Stimulated activated CD8-positive, alpha-beta memory T cell treated with anti-CD3 and anti-CD28 coated beads, Interleukin-7, amount 100 ng/mL, for 24 hours (primary cell): ENCODE measurements around the gene C15orf62.
A peak's percentile ranks its signal among the peaks of the same experiment; 100 is the strongest.

Experiments used
- DNase-seq: peaks from one replicate; pipeline ENCODE4 v3.0.0-alpha.2; 2020; ENCODE audit warnings: low read depth

Gene C15orf62

DNA sequence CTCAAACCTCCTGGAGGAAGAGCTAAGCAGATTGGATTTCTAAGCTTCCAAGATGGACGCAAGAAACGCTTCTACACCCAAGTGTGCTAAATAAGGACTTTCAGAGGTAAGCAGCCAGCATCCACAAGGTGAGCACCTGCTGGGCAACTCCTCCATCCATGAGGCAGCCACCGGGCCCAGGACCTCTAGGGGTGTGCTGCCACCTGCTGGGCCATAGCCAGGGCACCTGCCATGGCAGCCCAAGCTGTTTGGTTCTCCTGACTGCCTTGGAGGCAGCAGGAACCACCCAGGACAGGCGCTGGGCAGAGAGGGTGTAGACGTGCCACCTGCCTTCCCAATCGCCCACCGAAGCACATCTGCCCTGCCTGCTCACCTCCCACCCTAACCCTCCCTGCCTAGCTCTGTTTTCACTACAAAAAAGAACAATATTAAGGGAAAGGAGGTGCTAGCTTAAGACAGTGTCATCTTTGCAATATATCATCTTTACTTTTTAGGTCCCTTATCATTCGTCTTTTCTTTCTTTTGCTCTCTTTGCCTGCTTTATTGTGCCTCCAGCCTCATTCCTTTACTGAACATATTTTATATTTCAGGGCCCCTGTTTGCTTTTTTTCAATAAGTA, 12.9 kb downstream of the C15orf62 start:
- peak; percentile 52 for DNase-seq

DNA sequence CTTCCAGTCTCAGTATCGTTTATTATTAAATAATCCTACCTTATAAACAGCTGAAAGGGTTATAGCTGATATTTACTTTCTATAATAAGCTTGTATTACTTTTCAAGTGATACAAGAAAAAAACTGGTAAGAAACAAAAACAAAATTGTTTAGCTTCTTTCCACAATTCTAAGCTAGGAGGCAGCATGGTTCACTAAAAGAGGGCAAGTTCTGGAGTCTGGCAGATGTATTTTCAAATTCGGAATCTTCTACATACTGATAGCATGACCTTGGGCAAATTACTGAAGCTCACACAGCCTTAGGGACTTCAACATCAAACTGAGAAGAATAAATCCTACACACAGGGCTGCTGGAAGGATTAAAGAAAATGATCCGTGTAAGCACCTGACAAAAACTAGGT, 15.4 kb downstream of the C15orf62 start:
- DNase-seq = no peak

- no peak for DNase-seq
Measured at GRCh38 chr15:40785814-40786213, 16.0 kb downstream of the C15orf62 start.

- no peak for DNase-seq
Measured at GRCh38 chr15:40787344-40787841, 17.6 kb downstream of the C15orf62 start.

DNA sequence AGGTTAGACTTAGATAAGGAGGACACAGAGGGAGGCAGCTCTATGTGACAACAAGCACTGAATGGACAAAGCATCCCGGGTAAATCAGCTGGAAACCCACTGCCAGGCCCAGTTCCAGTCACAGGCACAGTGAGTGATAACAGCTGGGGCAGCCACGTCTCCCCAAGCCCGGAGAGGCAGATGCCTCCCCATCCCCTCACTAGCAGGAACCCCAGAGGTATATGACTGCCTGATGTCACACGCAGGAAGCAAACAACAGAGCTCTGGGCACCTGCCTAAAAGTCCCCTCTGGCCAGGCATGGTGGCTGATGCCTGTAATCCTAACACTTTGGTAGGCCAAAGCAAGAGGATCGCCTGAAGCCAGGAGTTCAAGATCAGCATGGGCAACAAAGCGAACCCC, 18.2 kb downstream of the C15orf62 start:
- no peak for DNase-seq

GRCh38 chr15:40789119-40789518, 19.3 kb downstream of the C15orf62 start:
- DNase-seq = no peak

DNA sequence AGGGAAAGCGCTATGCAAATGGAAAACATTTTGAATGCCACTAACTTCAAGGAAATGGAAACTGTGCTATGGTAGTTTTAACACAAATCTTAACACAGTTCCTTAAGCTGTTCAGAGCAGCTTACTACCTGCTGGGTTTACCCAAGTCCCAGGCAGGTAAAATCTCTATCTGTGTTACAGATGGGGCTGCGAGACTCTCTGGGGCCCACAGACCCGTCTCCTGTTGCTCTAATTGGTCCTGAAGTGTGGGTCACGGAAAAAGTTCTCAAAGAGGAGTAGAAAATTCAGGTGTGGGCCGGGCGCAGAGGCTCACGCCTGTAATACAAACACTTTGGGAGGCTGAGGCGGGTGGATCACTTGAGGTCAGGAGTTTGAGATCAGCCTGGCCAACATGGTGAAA, 20.2 kb downstream of the C15orf62 start:
- DNase-seq = no peak

- no peak for DNase-seq
Measured at GRCh38 chr15:40790718-40791117, 20.9 kb downstream of the C15orf62 start.

DNA sequence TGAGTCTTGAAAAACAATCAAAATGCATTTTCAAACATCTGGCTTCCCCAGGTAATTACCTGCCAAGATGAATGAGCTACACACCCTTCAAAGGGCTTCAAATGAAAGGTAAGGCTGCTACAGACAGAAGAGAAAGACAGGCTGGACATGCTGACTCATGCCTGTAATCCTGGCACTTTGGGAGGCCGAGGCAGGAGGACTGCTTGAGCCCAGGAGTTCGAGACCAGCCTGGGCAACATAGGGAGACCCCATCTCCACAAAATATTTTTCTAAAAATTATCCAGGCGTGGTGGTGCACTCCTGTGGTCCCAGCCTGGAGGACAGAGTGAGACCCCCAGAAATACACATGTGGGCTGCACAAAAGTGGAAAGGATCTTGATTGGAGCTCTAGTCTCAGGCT, 22.6 kb downstream of the C15orf62 start:
- DNase-seq = no peak

- no peak for DNase-seq
Measured at GRCh38 chr15:40793216-40793989, 23.6 kb downstream of the C15orf62 start.

GRCh38 chr15:40796041-40796440, 26.3 kb downstream of the C15orf62 start:
- DNase-seq = no peak

DNA sequence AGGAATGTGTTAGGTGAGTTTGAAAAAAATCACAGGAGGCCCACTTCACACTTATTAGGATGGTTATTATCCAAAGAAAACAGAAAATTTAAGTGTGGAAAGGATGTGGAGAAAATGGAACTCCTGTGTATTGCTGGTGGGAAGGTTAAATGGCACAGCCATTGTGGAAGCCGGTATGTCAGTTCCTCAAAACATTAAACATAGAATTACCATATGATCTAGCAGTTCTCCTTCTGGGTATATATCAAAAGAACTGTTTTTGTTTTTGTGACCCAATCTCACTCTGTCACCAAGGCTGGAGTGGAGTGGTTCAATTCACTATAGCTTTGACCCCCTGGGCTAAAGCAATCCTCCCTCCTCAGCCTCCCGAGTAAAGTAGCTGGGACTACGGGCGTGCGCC, 26.7 kb downstream of the C15orf62 start:
- DNase-seq = no peak

DNA sequence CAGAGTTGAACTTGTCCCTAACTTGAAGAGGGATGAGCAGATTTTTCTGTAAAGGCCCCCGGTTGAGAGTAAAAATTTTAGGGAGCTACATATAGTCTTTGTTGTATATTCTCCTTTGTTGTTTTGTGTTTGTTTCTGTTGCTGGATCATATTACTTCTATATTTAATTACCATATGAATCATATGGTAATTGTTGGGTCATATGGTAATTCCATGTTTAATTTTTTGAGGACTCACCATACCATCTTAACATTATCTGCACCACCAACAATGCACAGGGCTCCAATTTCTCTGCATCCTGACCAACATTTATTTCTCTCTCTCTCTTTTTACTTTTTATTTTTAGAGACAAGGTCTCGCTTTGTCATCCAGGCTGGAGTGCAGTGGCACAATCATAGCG, 29.7 kb downstream of the C15orf62 start:
- no peak for DNase-seq

- DNase-seq = no peak
Measured at GRCh38 chr15:40803076-40803475, 33.3 kb downstream of the C15orf62 start.

DNA sequence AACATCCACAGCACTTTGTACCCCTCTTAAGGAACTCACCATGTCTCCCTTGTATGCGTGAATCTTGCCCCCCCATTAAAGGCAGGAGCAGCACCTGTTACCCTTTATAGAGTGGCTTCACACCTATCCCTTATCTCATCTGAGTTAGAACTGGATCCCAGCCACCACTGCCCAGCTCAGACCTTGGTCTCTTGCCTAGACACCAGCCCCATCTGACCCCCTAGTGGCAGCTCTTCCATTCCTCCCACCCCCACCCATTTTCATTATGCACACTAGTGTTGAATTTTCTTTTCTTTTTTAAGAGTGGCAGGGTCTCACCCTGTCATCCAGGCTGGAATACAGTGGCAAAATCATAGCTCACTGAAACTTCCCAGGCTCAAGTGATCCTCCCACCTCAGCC, 33.9 kb downstream of the C15orf62 start:
- no peak for DNase-seq

DNA sequence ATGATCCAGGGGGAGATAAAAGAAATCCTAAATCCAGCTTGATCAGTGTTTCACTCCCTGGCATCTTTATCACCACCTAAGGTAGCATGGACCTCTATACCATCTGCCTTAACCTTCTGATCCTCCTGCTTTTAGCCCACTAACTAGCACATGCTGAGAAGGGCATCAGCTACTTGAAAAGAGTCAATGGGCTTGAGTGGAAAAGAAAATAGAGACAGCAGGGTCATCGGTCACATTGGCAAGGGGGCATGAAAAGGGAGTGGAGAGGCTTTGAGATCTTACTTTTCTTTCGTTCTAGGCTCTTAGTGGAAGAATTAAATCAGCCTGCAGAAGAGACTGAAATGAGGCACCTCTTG, 36.9 kb downstream of the C15orf62 start:
- DNase-seq = no peak

DNA sequence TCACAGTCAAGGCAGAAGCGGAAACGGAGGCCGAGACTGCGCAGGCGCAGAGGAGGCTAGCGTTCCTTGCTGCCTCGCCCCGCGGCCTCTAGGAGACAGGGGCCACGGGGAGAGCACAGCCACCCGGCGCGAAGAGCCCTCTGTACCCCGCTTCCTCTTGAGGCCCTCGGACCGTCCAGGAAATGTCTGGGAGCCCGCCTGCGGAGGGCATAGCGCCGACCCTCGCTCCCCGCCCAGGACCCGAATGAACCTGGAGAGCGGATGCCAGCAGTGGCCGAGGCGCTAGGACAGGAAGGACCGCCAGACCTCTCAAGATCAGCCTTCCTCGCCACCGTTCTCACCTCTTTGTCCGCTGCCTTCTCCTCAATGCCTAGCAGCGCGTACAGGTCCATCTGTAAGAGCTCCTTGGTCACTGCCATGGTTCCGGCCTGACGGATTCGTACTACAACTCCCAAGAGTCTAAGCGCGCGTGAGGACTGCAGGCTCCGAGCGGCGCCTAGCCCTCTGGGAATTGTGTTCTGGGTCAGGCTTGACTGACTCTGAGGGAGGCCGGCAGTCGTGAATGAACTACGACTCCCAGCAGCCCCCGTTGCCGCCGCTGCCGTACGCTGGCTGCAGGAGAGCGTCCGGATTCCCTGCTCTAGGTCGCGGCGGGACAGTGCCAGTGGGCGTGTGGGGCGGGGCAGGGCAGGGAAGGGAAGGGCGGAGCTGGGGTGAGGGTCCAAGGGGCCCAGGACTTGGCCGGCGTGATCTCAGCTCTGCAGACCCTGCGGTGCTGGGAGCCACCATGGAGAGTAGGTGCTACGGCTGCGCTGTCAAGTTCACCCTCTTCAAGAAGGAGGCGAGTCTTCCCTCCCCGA, 37.5 kb downstream of the C15orf62 start, which contains the start of the genes DNAJC17 and ZFYVE19:
Gene DNAJC17 (minus strand): TSS at position 446 of the 860 bp plus-strand sequence. CDS start 27 bp downstream, at position 419.
Gene ZFYVE19 (plus strand): TSS at position 62 of the 860 bp plus-strand sequence. CDS start 501 bp downstream, at position 563.
- peak; percentile 92 for DNase-seq

DNA sequence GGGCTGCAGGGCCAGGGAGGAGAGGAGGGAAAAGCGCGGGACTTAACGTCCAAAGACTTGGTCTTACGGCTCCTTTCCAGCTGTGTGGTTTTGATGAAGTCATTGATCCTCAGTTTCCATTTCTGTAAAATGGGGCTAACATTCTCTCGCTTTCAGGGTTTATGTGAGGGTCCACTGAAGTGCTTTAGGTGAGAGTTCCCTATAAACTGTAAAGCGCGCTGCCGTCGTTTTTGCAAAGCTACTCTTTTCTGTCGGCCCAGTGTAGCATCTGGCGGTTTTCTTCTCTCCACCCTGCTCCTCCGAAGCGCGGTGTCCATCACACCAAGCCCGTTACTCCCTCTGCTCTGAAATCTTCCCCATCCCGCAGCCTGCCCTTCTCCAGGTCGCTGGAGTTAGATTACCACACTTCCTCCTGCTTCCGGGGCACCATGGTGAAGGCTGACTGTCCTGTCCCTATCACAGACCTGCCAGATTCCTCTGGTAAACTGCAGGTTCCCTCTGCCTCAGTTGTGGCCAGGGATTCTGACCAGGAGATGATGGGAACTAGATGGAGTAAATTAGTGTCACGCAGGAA, 38.2 kb downstream of the C15orf62 start:
- DNase-seq = no peak

DNA sequence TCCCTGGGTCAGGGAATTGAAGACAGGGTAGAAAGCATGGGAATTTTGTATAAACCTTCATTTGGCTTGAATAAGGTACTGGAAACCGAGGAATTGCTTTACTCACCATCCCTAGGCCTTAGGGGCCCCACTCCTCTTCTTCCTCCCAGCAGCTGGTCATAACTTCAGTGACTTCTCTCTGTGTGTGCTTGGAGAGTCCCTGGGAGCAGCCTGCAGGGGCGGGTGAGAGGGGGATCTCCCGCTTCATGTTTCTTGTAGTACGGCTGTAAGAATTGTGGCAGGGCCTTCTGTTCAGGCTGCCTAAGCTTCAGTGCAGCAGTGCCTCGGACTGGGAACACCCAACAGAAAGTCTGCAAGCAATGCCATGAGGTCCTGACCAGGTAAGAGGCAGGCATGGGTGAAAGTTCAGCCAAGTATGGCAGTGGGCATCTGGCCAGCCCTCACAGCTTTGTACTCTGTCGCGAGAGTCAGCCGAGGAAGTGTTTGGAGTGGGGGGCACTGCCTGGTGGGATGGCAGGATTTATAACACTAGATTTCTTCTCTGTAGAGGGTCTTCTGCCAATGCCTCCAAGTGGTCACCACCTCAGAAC, 39.2 kb downstream of the C15orf62 start:
- DNase-seq = no peak

DNA sequence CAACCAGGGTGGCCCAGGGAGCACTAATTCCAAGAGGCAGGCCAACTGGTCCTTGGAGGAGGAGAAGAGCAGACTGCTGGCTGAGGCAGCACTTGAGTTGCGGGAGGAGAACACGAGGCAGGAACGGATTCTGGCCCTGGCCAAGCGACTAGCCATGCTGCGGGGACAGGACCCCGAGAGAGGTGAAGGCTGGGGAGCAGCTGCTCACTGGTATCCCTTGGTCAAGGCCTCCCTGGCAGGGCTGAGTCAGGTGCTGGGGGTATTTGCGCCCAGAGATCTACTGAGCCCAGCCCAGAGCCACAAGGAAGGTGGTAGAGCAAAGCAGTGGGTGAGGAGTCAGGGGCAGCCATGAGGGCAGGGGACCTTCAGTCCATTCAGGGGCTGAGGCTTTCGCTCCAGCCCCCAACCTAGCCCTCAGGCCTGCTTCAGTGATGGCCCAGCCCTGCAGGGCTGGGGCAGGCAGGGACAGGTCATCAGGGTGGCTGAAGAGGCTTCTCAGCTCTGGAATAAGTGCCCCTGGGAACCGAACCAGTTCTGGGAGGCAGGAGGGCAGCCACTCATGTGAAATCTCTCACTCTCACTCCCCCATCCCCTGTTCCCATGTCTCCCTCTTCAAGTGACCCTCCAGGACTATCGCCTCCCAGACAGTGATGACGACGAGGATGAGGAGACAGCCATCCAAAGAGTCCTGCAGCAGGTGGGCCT, 43.1 kb downstream of the C15orf62 start:
- DNase-seq = no peak

- no peak for DNase-seq
Measured at GRCh38 chr15:40815042-40815698, 45.4 kb downstream of the C15orf62 start.
